NCI-H1092 (cell line): ENCODE measurements around the gene MRM2.
"Not testable (repeated sequence)": the region's sequence is repeated elsewhere in the genome, so short reads cannot be mapped to it uniquely, and the experiment has no call there.

ENCODE experiments used
- DNase-seq: peaks from one replicate; lab custom pipeline; 2025; lab: John Stamatoyannopoulos, UW

The MRM2 gene

DNA sequence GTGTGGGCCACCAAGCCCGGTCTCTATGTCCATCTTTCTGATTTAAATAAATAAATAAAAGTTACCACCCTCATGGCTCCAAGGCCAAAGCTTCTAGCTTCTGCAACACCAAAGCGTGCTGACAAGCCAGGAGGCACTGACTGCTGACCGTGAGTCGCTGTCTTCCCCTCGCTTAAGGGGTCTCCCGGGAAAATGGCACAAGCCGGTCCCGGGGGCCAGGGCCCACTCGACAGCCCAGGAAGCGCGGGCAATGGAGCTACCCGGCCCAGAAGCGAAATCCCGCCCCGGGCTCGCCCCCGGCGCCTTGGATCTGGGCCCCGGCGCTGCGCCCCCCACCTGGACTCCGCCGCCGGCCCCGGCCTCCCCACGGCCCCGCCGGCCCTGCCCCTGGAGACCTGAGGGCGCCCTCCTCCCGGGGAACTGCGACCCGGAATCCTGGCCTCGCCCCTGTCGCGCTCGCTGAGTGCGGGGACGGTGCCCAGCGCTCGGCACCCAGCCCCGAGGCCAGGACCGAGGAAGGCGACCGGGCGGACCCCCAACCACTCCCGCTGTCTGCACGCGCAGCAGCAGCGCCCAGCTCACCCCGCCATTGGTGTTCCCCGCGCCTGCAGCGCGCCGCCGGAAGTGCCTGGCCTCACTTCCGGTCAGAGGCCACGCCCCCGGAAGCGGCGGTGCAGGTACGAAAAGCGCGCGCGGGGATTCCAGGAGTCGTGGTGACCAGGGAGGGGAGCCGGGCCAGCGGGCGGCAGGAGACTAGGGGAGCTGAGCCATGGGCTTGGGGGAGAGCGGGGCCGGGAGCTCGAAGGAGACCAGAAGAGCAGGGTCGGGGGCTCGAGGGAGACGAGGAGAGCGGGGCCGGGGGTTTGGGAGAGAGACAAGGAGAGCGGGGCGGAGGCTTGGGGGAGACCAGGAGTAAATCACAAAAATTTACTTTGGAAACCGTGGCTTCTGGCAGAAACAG, at the start of gene MRM2, which contains the start of gene NUDT1:
Gene MRM2 (minus strand): TSS at position 626 of the 961 bp plus-strand sequence. CDS start 36 bp downstream, at position 590.
Gene NUDT1 (plus strand): TSS at position 647 of the 961 bp plus-strand sequence. CDS start 2,349 bp downstream, outside the sequence.
- peak; percentile 78 for DNase-seq

DNA sequence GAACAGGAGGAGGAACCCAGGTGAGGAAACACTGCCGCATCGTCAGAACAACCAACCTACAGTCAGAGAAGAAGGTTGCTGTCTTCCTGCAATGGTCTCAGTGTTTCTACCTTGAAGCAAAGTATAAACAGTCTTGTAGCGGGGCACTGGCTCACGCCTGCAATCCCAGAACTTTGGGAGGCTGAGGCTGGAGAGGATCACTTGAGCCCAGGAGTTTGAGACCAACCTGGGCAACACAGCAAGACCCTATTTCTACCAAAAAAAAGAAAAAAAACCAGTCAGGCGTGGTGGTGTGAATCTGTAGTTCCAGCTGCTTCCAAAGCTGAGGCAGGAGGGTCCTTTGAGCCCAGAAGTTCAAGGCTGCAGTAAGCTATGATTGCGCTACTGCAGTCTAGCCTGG, 48.9 kb upstream of the MRM2 start:
- DNase-seq, result no peak

DNA sequence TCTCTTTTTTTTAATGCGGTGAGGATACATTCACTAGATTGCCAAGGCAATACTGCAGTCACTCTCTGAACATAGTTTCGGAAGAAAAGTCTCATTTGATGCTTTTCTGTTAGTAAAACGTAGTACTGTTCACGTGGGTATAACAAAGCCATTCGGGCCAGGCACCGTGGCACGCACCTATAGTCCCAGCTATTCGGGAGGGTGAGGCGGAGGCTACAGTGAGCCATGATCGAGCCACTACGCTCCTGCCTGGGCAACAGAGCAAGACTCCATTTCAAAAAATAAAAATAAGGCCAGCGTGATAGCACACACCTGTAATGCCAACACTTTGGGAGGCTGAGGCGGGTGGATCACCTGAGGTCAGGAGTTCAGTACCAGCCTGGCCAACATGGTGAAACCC, 47.6 kb upstream of the MRM2 start:
- DNase-seq, result no peak

DNA sequence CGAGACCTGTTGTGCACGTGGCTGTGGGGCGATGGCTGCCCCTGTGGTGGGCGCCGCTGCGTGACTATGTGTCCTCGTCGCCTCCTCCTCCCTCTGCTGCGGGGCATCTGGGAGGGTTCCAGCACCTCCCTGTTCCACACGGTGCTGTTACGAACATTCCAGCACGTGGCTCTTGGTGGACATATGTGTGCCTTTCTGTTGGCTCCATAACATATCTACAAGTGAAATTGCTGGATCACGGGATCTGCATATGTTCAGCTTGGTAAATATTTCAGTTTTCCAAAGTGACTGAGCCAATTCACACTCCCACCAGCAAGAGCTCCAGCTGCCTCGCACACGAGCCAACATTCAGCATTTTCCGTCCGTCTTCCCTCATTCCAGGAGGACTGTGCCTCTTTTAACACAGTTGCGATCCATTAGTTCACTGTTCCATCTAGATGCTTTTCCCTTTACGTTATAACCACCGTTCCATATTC, 47.1 kb upstream of the MRM2 start:
- DNase-seq, result no peak

DNA sequence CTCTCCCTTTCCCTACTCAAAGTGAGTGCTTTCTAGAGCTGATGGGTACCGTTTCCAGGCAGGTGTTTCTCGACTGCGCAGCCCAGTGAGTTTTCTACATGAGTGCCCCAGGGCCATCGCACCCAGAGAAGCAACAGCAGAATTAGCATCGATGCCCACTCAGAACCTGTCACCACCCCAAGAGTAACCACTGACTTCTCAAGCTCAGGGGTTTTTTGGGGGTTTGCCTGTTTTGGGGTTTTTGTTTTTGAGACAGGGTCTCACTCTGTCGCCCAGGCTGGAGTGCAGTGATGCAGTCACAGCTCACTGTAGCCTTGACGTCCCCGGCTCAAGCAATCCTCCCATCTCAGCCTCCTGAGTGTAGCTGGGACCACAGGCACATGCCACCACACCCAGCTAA, 46.5 kb upstream of the MRM2 start:
- DNase-seq, result no peak

DNA sequence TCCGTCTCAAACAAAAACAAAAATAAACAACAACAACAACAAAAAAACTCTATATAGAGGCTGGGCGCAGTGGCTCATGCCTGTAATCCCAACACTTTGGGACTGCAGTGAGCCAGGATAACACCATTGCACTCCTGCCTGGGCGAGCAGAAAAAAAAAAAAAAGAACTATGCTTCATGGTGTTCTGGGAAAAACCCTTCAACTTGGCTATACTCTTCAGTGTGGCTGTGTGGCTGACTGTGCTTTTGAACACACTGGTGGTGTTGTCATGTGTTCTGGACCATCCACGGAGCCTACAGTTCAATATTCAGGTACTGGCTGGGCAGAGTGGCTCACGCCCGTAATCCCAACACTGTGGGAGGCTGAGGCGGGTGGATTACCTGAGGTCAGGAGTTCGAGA, 45.7 kb upstream of the MRM2 start:
- DNase-seq, result no peak

DNA sequence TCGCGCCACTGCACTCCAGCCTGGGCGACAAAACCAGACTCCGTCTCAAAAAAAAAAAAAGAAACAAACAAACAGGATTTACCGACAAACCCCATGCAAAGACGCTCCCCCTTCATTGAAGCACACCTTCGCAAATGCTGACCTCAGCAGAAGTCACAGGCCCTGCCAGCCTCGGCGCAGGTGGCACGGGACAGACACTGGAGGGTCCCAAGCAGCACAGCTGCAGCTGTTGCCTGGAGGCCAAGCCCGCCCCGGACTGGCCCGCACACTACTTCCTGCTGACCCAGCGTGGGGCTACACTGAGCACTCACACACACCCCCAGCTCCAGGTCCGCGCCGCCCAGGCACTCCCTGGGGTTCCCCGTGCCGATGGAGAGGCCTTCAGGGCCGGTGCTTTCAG, 41.1 kb upstream of the MRM2 start:
- no peak for DNase-seq

DNA sequence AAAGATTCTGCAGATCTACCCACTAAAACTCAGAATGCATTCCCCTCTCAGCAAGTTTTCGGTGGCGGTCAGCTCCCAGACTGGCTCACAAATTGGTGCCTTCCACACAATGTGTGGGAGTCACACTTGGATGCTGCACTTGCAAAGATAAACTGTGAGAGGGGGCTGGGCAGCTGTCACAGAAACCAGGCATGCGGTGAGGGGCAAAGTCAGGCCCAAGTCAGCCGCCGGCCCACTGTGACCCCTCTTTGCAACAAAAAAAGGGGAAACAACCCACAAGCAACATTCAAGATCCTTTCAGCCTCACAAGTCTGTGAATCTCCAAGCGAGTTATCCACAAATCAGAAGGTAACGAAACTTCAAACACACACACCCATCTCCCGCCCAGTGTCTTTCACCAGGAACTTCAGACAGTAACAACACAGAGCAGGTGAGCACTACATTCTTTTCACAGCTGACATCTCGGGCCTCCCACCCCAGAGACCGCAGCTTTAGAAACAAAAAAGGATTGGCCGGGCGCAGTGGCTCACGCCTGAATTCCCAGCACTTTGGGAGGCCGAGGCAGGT, 40.3 kb upstream of the MRM2 start:
- DNase-seq, result no peak

DNA sequence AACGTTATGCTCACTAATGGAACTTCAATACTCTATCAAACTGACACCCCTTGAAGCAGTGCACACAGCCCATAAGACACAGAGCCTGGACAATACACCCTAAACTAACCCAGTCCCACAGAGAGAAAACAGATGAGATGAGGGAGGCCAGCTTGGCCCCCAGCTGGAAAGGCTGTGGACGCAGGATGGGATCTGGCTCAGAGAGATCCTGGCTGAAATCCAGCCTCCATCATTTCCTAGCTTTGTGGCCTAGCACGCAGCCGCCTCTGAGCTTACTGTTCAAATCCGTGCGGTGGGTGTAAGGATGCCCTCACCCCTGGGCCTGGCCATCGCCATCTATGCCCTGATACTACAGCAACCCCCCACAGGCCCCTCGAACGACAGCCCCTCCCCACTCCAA, 39.5 kb upstream of the MRM2 start:
- no peak for DNase-seq

DNA sequence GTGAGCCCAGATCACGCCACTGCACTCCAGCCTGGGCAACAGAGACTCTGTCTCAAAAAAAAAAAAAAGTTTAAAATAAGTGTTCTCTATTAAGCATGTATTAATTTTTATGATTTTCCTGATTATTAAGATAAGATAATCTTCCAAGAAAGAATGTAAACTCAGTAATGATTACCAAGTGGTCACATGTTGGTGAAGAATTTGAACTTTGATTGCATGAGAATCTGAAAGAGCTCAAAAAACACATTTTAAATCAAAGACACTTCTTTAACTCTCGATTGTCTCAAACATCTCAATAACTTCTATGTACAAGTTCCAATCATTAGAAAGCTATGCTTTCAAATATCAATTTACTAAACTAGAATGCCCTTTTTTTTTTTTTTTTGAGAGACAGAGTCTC, 38.4 kb upstream of the MRM2 start:
- DNase-seq, result no peak

DNA sequence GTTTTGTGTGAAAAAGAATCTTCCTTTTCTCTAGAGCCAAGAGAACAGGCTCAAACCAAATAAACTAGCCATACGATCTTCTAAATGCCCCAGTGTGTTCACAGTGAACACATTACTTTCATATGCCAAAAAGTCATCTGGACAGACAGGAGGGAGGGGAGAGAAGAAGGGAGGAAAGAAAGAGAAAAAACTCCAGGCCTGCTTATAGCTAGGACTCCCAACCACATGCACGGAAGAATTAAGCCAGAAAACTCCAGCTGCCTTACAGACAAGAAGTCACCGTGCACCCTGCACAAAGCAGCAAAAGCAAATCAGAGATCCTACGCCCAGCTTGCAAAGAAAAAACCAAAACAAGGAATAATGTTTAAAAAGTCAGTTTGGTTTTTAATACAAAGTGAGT, 37.9 kb upstream of the MRM2 start:
- DNase-seq, result no peak

DNA sequence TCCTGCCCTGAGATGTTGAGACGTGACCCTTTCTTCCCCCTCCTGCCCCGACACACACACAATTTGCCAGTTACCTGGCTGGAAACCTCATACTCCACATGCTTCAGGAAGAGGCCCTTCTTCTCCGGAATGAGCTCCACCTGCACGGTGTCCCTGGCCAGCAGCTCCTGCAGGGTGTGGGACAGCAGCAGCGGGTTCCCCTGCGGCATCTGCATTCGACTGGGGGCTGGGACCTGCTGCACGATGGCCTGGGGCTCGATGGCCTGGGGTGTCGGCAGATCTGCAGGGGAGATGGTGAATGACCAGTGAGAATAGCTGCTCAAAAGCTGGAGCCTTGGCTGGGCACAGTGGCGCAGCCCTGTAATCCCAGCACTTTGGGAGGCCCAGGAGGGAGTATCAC, 36.0 kb upstream of the MRM2 start:
- DNase-seq, result no peak

DNA sequence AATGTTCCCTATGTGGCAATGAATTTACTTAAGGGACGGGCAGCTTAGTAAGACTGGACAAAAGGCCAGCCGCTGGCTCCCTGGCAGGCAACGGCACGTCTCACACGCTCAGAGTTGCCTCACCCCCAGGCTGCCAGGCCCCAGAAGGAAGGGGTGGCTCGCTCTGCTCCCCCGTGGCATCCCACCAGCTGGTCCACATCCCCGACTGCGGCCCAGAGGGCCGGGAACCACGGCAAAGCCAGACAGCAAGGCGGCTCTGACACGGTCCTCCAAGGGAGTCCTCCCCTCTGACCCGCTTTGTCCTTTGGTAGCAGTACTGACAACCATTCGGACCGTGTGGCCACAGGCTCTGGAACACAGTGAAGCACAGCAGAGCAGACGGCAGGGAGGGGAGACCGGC, 34.1 kb upstream of the MRM2 start:
- DNase-seq, result no peak

DNA sequence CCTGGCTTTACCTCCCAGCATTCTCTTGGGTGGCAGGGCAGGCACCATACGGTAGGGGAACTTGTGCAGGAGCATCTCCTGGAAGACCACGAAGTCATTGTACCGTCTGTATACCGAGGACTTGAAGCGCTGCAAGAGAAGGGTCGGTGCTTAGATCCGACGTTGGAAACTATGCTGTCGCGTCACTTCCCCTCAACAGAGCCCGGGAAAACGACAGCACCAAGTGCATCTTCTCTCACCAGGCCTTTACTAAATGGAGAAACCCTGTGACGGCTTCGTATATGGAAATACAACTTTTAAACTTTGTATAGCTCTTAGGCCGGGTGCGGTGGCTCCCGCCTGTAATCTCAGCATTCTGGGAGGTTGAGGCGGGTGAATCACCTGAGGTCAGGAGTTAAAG, 33.1 kb upstream of the MRM2 start:
- no peak for DNase-seq

DNA sequence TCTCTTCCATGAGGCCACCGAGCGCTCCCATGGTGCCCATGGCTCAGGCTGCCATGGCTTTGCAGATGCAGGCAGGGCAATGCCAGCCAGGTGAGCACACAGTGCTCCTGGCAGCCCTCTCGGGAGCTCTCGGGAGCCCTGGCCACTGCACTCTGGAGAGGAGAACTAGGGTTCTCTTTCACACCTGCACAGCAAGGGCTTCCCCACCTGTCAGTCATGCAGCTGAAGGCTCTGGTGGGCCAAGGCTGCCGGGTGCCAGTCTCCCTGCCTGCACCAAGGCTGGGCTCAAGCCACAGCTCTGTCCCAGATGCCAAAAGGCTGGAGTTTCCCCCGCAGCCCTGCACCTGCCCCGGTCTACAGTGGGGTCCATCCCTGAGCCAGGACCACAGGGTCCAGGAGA, 32.7 kb upstream of the MRM2 start:
- no peak for DNase-seq

DNA sequence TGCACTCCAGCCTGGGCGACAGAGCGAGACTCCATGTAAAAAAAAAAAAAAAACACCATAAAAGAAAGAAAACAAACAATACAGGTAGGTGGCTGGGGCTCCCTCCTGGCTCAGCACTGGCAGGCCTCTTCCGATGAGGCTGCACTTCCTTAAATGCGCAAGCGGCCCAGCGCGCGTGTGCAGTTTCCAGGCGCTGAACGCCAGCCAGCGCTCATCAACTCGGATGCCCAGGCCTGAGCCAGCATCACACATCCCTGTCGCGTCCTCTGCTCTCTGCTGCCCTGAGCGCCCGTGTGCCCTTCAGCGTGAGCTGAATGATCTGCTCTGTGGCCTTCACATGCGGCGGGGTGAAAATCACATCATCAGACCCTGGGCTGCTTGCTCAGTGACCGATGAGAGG, 31.9 kb upstream of the MRM2 start:
- no peak for DNase-seq

DNA sequence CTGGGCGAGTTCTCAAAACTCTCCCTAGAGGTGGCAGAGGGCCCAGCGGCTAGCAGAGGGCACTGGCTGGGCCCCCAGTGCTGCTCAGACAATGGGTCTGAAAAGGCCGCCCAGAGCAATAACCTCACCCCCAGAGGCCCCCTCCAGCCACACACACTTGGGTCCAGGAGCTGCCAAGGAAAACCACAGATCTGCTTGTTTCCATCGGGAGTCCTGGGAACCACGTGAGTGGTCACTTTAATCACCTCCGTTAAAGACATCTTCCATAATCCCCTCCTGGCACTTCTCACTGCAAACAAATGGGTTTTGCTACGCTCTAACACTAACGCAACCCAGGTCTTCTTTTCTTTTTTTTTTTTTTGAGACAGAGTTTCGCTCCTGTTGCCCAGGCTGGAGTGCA, 30.0 kb upstream of the MRM2 start:
- DNase-seq, result no peak

DNA sequence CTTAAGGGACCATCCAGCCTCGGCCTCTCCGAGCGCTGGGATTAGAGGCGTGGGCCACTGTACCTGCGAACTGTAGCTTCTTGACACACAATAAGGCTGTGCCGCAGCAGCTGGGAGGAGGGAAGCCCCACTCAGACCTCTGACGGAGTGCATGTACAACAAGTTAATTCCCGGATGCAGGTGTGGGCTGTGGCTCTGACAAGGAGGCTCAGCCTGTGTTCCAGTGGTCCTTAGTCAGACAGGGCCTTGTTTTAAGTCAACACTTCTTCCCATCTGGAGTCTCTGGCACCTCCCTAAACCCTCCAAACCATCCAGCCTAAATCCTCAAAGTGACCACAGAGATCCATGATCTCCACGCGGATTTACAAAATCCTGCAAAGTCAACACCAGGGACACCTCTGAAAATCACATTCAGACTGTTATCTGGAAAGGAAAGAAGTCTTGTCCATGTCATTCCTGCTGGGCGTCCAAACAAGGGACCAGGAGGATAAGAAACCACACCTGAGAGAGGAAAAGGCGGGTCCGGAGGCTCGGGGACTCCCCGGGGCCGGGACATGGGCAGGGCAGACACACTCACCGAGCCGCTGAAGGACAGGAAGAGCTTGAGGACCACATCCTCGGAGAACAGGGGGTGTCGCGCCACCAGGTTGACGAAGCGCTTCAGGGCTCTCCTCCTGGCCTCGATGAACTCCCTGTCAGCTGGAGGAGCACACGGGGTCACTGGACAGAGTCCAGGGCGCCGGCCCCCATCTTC, 29.4 kb upstream of the MRM2 start:
- no peak for DNase-seq

DNA sequence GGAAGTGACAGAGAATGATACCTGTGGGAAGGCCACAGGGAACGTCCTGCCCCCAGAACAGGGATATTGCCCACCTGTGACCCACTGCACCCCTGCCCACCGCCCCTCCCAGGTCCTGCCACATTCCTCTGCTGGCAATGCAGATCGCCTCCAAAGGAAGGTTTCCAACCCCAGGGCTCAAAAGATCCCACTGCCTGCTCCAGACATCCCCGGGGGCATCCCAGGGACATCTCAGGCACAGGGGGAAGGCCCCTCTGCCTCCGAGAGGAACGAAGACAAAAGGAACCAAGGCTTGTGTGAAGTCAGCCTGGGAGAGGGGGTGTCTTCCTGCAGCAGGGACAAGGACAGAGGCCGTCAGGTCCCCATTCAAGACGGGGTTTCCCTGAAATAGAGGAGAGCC, 28.5 kb upstream of the MRM2 start:
- DNase-seq, result no peak

DNA sequence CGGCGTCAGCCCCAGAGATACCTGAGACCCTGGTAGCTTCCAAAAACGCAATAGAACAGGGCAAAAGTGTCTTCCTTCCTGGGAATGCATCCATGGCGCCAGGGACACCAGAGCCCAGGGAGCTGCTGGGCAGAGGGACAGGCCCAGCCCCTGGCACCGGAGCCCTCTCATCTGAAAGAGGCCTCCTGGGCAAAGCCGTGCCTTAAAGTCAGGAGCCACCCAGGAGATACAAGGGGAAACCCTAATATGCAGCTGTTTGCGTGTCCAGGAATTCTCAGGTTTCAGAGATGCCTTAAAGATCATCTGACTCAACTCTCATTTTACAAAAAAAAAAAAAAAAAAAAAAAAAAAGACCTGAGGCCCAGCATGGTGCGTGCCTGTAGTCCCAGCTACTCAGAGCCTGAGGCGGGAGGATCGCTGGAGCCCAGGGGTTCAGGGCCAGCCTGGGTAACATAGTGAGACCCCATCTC, 28.0 kb upstream of the MRM2 start:
- DNase-seq, result no peak

DNA sequence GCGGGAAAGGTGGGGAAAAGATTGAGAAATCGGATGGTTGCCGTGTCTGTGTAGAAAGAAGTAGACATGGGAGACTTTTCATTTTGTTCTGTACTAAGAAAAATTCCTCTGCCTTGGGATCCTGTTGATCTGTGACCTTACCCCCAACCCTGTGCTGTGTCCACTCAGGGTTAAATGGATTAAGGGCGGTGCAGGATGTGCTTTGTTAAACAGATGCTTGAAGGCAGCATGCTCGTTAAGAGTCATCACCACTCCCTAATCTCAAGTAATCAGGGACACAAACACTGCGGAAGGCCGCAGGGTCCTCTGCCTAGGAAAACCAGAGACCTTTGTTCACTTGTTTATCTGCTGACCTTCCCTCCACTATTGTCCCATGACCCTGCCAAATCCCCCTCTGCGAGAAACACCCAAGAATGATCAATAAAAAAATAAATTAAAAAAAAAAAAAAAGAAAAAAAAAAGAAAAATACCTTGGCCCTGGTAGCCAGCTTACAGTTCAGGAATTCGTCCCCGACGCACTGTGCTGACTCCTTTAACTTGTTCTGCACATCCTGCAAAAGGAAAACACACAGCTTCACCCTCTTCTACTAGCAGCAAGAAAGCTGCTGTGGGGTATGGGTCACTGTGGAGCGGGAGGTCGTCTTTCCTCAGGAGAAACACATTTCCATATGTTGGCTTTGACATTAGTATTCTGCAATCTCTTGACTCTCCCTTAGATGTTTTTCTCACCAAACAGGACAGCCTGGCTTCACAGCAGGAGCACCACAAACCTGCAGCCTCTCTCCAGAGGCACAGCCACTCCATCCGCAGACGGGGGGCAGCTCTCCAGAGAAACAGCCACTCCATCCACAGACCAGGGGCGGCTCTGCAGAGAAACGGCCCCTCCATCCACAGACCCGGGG, 27.3 kb upstream of the MRM2 start:
- DNase-seq, result not testable (repeated sequence)
